NCI-H524 (cell line): ENCODE results near the gene GSTO2.
A peak's percentile ranks its signal among the peaks of the same experiment; 100 is the strongest.

ENCODE experiments used
- DNase-seq, 2 experiments: peaks; one replicate each; lab custom pipeline; 2025; lab: John Stamatoyannopoulos, UW

GSTO2 gene

DNA sequence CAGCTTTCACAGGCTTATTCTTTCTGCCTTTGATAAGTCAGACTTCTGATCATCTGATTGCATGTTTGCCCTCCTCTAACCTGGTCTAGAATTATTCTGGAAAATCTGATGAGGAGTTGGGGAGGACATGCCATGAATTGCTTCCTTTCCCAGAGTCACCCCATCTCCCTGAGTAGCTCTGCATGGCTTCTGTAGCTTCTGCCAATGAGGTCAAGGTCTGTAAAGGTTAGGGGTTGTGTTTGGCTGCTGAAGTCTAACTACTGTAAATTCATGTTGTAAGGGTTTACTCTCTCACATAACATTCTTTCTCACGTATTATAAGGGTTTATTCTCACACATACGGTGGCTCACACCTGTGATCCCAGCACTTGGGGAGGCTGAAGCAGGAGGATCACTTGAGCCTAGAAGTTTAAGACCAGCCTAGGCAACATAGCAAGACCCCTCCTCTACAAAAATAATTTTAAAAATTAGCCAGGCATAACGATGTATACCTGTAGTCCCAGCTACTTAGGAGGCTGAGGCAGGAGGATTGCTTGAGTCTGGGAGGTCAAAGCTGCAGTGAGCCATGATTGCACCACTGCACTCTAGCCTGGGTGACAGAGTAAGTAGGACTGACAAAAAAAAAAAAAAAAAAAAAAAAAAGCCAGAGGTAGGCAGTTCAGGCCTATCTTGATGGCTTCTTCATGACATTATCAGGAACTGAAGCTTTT lies 10.7 kb downstream of the GSTO2 start:
- DNase-seq, result no peak

DNA sequence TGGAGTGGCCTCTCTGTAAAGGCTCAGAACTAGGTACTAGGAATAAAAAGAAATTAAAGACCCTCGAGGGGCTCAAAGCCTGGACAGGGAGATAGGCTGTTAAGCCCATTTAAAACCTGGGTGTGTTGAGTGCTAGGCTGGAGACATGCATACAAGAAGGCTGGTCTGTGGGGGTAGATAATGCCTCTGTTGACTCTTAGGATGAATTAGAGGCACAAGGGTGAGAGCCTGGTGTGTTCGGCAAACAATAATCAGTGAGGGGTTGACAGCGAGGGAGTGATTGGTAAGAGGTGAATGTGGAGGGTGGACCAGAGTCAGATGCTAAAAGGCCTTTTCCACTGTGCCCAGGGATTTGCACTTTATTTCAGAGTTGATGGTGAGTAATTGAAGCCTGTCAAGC lies 12.7 kb downstream of the GSTO2 start:
- no peak for DNase-seq

DNA sequence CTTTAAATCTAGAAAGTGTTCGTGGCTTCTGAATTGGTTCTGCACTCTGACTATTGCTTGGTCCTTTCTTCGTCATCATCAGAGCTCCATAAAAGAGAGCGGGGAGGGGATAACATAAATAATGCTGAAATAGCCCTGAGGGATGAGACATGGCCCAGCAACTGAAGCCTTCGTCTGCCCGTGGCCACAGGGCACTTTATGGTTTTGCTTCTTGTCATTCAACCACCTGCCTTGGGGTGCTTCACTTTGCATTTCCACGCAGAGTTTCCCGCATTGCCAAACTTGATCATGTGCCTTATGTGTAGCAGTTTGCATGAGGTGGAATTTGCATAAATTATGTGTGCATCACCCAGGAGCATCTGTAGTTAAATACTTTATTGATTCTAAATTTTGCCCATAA lies 15.9 kb downstream of the GSTO2 start:
- no peak for DNase-seq

DNA sequence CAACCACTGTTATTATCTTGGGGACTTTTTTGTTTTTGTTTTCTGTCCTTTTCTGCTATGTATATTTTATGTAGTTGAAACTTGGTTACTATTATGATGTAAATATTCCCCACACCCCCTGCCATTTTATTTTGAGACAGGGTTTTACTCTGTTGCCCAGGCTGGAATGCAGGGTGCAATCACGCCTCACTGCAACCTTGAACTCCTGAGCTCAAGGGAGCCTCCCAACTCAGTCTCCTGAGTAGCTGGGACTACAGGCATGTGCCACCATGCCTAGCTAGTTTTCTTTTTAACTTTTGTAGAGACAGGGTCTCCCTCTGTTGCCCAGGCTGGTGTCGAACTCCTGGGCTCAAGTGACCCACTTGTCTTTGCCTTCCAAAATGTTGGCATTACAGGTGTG lies 18.0 kb downstream of the GSTO2 start:
- DNase-seq, result no peak

DNA sequence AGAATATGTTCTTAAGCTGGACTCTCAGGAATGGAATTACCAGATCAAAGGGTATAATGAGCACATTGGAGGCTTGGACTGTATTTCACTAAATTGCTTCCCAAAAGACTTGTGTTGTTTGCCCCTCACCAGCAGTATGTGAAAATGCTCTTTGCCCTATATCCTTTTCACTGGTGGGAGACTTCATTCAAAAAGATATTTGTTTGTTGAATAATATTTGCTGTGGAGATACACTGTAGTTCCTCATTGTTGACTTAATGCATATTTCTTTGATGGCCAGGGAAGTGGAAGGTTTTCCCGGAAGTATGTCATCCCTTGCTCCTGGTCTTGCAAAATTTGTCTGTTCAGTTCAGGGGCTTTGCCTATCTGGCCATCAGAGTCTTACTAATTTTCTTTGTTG lies 19.4 kb downstream of the GSTO2 start:
- DNase-seq, result no peak

DNA sequence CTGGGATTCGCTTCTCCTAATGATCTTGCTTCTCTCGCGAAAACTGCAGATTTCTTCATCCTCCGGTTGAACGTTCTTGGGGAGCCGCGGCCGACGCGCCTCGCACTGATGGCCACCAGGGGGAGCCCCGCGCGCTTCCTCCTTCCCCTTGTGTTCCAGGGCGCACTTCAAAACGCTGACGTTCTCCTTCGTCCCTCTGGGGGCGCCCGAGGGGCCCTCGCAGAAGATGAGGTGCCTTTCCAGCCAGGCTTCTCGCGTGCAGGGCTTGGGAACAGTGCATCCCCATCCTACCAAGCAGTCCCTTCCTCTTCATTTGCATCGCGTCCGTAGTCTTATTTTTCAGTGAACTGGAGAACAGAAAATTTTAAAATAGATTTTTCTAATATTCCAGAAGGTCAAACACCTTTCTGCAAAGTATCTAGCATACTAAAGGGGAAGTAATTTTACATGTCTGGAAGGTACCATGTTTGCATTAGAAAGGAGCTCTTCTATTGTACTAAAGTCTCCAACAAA lies 22.5 kb downstream of the GSTO2 start:
- DNase-seq, result peak; percentile 18 to 61

DNA sequence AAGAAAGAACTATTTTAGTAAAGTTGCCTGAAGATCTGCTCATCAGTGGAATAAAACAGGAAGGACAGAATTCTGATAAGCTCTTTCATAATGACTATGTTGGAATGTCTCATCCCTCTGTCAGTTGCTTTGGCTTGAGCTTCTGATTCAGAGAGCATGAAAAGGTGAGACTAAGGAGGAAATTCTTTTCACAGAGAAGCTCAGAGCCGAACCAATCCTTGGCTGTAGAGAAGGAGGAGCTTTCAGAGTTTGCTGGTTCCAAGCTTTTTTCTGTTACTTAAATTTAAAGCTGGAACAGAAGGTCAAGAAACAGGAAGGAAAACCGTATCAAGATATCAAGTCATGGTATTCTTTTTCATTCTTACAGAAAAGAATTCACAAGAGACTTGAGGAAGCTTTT lies 24.0 kb downstream of the GSTO2 start:
- DNase-seq, result no peak

DNA sequence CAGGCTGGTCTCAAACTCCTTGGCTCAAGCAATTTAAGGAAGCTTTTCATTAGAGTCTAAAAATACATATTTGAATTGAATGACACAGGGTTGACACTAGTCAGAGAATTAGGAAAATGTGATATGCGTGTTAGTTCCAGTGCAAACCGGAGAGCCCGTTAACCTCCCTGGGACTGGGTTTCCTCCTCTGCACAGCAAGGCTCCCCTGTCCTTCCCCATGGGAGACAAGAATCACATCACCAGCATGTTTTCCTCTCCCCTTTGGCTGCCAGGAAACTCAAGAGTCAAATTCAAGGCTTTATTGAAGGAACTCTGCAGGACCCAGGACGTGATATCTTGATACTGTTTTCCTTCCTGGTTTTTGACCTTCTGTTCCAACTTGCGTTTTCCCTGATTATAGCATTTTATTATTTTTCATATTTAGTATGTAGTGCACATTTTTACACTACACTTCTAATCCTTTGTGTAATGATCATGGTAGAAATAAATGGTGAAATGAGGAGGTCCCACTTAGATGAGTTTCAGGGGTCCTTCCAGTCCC lies 24.9 kb downstream of the GSTO2 start:
- no peak for DNase-seq

DNA sequence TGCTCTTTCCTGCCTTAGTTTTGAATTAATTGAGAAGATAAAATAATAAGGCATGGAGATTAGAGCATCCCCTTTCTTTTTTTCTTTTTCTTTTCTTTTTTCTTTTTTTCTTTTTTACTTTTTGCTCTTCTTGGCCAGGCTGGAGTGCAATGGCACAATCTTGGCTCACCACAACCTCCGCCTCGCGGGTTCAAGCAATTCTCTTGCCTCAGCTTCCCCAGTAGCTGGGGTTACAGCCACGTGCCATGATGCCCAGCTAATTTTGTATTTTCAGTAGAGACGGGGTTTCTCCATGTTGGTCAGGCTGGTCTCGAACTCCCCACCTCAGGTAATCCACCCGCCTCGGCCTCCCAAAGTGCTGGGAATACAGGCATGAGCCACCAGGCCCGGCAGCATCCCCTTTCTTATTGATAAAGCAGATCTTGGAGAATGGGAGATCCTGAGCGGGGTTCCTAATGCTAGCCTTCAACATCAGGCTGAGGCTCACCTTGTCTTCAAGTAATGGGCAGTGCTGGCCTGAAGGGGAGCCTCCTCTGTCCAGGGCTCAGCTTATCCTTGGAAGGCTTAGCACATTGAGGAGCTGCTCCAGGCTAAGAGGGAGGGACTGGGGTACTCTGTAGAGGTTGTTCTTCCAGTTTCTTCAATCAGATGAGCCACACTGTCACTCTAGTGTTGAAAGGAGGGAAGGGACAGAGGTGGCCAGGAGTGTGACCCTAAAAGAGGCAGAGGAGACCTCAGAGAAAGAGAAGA lies 27.9 kb downstream of the GSTO2 start:
- no peak for DNase-seq

DNA sequence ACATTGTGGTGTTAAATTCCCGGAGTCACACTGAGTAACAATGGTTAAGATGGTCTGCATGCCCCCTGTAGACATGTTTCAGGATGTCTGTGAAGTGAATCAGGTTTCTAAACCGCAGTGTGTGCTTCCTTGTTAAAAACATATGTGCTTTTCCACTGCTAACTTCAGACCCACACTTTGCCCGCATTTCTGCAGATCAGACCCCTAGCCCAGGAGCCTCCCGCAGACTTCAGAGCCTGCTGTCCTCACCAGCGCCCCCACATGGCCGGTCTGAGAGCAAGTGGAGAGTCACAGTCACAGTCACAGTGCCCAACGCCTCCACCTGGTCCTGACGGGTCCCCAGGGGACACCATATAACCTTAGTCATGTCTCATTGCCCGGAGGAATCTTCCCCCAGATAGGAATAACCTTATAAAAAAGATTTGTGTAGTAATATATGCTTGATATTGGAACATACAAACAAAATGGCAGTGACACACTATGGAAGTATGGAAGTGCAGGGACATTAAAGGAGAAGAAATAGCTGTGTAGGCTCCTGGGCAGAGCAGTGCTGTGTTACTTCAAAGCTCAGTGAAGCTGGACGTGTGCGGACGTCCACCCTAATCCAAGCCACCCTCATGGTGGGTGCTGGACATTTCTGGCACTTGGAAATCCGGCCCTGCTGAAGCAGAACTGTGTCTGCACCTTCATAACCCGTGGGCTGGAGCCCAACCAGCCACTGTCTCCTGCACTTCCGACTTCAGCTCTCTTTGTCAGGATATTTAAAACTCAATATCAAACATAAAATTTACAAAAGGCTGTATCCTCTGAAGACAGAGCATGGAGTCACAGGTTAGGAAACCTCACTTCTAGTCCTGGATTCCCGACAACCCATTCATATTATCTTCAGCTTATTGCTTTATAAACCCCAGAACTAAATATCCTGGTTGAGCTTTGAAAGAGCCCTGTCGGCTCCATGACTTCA lies 29.0 kb downstream of the GSTO2 start:
- no peak for DNase-seq

DNA sequence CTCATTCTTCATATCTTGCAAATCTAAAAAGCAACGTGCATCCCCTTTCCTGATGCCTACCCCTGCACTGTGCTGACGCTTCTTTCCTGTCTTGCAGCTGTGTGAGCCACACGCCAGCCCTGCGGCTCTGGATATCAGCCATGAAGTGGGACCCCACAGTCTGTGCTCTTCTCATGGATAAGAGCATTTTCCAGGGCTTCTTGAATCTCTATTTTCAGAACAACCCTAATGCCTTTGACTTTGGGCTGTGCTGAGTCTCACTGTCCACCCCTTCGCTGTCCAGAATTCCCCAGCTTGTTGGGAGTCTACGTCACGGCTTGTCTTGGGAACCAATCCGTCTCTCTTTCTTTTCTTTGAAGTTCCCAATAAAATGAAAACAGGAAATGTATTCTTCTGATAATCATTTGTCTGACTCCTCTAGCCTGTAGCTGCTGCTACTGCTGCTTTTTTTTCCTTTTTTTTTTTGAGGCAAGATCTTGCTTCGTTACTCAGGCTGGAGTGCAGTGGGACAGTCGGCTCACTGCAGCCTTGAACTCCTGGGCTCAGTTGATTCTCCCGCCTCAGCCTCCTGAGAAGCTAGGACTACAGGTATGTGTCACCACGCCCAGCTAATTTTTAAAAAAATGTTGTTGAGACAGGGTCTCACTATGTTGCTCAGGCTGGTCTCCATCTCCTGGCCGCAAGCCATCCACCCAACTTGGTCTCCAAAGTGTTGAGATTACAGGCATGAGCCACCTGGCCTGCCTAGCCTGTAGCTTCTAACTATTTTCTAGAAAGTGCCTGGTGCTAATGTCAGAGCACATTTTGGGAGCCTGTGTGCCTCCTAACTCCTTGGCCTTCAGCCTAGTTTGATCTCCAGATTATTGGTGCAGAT lies 30.3 kb downstream of the GSTO2 start:
- DNase-seq, result no peak

DNA sequence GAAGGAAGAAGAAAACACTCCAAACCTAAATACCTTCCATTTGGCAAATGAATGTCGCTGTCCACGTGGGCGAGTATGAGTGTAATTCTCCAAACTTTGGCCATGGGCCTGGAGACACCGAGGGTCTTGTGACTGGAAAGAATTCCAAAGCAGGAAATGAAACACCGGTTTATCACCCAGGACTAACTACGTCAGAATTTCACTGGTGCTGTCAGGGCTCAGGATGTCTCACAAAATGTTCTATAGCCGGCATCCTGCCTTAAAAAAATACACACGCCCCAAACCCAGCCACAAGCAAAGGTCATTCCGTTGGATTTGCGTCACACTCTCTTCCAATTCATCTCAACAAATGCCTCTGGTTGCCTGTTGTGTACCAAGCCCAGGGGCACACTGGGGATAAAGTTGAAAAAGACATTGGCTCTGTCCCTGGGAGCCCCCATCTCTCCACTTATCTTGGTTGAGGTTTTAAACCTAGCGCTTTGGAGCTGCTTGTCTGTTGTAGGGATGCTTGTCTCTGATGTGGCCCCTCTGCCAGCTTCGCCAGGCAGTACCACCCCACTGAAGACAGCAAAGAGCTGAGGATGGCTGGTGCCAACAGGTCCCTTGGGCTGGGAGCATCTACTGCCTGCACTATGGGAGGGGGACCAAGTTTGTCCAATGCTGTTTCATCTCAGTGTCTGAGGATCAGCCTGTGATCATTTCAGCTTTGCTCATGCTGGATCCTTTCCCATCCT lies 31.2 kb downstream of the GSTO2 start:
- no peak for DNase-seq

DNA sequence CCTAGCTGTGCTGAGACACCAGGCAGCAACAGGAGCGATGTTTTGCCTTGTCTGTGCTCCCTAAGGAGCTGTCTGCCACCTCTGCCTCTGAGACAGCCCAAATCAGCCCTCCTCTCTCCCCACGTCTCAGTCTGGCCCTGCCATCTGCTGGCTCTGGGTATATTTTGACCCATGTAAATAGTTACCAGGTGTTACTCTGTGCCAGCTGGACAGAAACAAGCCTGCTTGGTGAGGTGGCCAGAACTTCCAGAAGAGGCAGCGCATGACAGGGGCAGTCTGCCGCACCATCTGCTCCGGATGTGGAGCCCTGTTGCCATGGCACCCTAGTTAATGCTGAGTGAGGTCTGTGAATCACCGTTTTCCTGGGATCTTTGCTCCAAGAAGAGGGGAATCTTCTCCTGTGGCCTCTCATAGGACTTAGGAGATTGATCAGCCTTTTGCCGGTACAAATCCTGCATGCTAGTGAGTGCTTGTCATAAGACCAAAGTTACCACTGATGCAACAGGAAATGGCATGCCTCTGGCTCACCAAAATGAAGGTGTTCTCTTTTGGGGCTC lies 31.8 kb downstream of the GSTO2 start:
- peak; percentile 88 to 94 for DNase-seq

DNA sequence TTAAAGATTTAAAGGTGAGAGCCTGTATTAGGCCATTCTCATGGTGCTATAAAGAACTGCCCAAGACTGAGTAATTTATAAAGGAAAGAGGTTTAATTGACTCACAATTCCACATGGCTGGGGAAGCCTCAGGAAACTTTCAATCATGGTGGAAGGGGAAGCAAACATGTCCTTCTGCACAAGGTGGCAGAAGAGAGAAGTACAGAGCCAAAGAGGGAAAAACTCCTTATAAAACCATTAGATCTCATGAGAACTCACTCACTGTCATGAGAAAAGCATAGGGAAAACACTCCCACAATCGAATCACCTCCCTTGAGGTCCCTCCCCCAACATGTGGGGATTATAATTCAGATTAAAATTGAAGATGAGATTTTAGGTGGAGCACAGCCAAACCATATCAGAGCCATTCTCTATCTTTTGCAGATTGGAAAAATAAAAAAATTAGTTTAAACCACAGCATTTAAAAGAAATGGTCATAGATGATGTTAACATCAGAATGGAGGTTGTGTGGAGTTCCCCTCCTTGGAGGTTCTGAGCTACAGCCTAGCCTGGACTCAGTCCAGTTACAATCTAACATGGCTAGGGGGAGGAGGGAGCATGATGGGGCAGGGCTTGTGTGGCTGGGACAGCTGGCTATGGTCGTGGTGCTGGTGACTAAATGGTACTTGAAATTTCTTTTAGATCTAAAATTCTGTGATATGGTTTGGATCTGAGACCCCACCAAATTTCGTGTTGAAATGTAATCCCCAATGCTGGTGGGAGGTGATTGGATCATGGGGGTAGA lies 33.1 kb downstream of the GSTO2 start:
- no peak for DNase-seq

DNA sequence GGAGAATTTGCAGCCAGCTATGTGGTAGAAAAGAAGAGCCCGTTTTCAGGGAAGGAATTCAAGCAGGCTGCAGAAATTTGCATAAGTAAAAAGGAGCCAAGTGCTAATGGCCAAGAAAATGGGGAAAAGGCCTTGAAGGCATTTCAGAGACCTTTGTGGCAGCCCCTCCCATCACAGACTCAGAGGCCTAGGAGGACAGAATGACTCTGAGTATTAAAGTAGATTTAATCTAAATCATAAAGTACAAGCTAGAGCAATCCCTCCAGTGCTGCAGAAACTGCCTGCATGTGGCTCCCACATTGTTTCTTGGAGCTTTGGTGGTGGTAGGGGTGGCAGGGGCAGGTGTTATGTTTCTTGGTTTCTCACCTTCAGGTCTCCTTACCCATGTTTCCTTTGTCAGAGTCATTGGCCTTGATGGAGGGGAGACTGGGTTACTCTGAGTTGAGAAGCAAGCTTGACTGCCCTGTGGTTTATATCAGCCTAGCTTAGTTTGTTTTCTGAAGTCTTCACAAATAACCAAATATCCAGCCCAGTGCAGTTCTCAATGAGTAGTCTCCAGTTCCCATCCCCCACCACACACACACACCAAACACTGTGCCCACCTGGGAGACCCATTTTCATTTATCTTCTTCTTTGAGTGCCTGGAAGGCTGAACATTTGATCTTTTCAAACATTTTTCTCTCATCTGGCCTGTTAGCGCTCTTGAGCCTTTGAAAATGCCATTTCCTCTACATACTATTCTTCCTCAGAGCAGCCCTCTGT lies 34.8 kb downstream of the GSTO2 start:
- DNase-seq, result no peak

DNA sequence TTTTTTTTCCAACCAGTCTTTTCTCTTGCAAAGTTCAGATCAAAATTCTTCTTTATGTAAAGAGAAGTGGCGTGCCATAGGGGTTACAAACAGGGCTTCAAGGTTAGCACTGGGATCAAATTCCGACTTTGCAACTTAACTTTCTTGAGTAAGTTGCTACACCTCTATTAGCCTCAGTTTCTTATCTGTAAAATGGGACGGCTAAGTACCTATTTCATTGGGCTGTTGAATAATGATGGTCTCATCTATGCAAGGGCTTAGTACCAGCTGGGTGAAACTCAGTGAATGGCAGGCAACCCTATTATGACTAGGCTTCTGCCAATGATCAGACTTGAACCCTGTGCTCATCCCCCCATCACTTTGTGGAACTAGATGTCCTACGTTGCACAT lies 35.4 kb downstream of the GSTO2 start:
- no peak for DNase-seq

DNA sequence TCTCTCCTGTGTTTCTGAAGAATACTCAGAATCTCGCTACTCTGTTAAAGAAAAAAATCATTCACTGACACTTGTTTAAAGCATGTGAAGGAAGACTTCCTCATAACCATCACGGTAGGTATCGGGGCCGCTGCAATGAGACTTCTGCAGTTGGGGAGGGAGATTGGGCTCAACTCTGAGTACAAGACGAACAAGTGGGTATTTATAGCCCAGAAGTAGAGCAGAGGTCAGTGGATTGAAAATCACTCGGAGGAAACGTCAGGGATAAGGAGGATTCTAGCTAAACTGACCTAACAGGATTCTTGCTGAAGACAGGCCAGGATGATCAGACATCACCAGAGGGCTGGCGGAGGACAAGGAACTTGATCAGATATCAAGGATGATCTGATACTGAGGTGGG lies 35.9 kb downstream of the GSTO2 start:
- no peak for DNase-seq

DNA sequence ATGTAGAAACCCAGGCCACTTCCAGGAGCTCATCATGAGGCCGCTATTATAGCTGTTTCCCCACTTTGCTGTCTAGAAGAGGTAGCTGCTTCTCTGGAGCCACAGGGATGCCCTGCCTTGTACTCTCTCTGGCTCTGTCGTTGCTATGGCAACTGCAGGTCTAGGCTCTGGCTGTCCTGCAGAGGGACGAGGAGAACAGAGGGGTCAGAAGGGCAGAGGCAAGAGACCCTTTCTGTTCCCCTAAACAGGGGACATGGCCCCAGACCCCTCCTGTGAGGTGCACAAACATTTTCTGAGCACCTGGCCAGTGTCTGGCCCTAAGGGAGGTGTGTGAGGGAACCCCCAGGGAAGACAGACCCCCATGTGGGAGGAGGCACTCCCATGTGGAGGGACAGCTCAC lies 37.9 kb downstream of the GSTO2 start:
- no peak for DNase-seq
